Peyer's patch (tissue), 4 donors: Measurements from ENCODE around the gene SCFD2.

Experiments
- CTCF ChIP-seq, 6 experiments: fragments of 450-650 bp in 4 of 6; fragments of 200-600 bp in 2 of 6; sonication (generic) in 1 of 6; IDR thresholded peaks; one replicate each; pipeline ENCODE4 v1.5.1; 2017 to 2019; ENCODE audit warnings: antibody characterized with exemption in 6 of 6, mild to moderate bottlenecking in 3 of 6, moderate library complexity in 1 of 6
- POLR2A ChIP-seq, 2 donors: fragments of 450-650 bp; IDR thresholded peaks; one replicate each; pipeline ENCODE4 v1.5.1; 2017; ENCODE audit warnings: antibody characterized with exemption in 2 of 2, mild to moderate bottlenecking in 2 of 2, moderate library complexity in 2 of 2

- TF ChIP-seq CTCF (IDR thresholded peaks at IDR 0.05), result no peak
- TF ChIP-seq POLR2A (IDR thresholded peaks at IDR 0.05), result no peak
Measured at GRCh38 chr4:52889354-52889753, 476.5 kb downstream of the SCFD2 start.
